NCI-H128 (cell line): ENCODE measurements around the gene CSNK1G1.
"Not testable (repeated sequence)": the region's sequence is repeated elsewhere in the genome, so short reads cannot be mapped to it uniquely, and the experiment has no call there.

Experiments used
- DNase-seq: peaks from one replicate; lab custom pipeline; 2025; ENCODE audit not compliant: unreplicated experiment; lab: John Stamatoyannopoulos, UW

CSNK1G1 gene

DNA sequence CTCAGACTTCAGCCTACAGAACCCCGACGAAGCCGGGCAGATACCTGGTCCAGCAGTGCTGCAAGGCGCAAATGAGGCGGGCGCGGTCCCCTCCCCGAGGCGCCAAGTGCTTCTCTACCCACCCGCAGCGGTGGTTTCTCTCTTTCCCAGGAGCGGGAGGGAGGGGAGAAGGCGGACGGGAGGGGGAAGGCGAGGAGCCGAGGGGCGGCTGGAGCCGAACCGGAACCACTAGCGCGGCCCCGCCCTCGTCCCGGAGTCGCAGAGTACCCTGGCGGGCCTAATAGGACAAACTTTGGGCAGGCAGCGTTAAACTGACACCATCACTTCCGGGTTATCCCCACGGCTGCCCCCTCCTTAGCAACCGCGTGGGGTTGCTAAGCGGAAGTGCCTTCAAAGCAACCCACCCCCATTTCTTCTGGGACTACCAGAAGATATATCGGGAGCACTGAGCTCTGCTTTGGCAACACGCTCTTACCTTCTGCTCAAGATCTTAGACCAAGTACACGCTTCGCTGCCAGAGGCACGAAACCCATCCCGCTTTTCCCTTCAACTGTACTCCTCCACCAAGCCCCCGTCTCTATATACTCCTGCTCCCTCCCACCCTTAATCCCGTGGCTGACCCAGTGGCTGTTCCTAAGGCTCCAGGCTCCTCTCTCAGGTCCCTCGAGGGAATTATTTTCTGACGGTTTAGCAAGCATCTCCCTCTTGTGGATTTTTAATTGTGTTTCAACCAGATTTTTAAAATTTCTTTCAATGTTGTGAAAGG, at the start of gene CSNK1G1:
CSNK1G1 (minus strand) TSS at position 230 of the 766 bp plus-strand sequence. CDS start 55,674 bp downstream, outside the sequence.
- peak; percentile 69 for DNase-seq

- DNase-seq = no peak
Measured at GRCh38 chr15:64400583-64400982, 44.6 kb upstream of the CSNK1G1 start.

- DNase-seq = no peak
Measured at GRCh38 chr15:64398575-64398974, 42.6 kb upstream of the CSNK1G1 start.

- no peak for DNase-seq
Measured at GRCh38 chr15:64396789-64397188, 40.8 kb upstream of the CSNK1G1 start.

GRCh38 chr15:64392471-64392870, 36.5 kb upstream of the CSNK1G1 start:
- not testable (repeated sequence) for DNase-seq

GRCh38 chr15:64389036-64389435, 33.1 kb upstream of the CSNK1G1 start:
- no peak for DNase-seq

GRCh38 chr15:64387562-64388168, 31.7 kb upstream of the CSNK1G1 start, which contains the start of gene TRIP4:
Gene TRIP4, plus strand, starts transcription at chr15:64387836. Its CDS starts 28 bp downstream, at chr15:64387864.
- DNase-seq = peak; percentile 71

- no peak for DNase-seq
Measured at GRCh38 chr15:64386291-64386690, 30.3 kb upstream of the CSNK1G1 start.

DNA sequence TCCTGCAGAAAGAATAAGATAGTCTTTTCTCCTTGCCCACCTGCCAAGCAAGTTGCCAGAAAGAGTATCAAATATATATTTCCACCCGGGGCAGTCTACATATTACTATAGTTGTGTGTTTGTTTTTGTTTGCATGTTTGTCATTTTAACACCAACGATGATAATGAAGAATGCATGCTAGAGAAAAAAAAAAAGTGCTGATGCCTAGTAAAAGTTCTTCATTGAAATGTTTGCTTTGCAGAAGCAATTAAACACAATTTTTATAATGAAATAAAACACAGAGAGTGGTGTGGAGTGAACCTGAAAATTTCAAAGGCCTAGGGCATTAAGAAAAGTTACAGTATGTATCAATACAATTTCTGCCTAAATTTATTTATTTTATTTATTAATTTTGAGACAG, 27.8 kb upstream of the CSNK1G1 start:
- DNase-seq = no peak

GRCh38 chr15:64381000-64381751, 25.2 kb upstream of the CSNK1G1 start, which contains the start of gene PCLAF:
Gene PCLAF, minus strand, starts transcription at chr15:64381441. Its CDS starts 70 bp downstream, at chr15:64381371.
- peak; percentile 91 for DNase-seq

DNA sequence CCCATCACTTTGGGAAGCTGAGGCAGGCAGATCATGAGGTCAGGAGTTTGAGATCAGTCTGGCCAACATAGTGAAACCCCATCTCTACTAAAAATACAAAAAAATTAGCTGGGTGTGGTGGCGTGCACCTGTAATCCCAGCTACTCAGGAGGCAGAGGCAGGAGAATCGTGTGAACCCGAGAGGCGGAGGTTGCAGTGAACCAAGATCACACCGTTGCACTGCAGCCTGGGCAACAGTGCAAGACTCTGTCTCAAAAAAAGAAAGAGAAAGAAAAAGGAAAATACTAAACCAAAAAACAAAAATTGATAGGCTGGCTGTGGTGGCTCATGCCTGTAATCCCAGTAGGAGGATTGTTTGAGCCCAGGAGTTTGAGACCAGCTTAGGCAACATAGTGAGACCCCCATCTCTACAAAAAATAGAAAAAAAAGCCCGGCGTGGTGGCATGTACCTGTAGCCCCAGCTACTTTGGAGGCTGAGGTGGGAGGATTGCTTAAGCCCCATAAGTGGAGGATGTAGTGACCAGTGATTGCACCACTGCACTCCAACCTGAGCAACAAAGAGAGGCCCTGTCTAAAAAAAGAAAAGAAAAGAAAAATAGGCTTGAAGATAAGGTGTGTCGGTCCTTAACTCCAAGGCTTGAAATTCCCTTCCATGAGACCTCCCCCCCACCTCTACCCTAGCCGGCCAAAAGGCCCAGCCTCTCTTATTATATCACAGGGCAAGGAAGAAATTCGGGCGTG, 24.3 kb upstream of the CSNK1G1 start:
- DNase-seq = not testable (repeated sequence)

DNA sequence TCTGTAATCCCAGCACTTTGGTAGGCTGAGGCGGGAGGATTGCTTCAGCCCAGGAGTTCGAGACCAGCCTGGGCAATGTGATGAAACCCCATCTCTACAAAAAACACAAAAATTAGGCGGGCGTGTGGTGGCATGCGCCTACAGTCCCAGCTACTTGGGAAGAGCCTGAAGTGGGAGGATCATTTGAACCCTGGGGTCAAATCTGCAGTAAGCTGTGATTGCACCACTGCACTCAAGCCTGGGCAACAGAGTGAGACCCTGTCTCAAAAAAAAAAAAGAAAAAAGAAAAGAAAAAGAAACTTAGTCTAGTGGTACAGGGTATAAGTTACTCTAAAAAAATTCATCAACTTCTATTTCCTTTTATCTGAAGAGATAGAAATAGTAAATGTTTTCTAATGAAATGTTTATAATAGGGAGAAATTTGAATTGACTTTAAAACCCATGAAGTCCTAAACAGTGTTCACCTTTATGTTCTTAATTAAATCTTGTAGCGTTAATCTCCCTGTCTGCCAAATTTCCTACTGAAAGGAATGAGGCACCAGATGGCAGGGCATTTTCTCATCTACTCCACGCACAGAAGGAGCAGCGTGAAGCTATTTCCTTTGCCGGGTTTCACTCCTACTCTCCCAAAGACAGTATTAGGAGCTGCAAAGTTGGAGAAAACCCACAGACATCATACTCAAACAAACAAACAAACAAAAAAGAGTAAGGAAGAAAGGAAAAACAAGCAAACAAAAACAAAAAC, 23.4 kb upstream of the CSNK1G1 start:
- DNase-seq = no peak

DNA sequence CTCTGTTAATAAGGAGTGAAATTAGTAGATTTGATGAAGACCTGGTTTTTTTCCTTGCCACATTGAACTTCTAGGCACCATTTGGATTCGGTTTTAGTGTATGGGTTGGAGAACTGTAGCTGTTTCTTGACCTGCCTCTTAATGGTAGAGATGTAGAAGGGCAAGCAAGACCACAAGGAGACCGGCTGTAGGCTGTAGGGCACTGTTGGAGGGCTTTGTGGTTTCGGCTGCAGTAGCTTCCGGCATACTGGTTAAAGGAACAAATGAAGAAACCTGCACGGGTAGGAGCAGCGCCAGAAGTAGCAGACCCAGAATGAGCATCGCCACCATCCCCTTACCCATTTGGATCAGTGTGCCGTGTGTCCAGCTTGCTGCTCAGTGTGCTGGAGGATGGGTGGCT, 17.4 kb upstream of the CSNK1G1 start:
- no peak for DNase-seq

DNA sequence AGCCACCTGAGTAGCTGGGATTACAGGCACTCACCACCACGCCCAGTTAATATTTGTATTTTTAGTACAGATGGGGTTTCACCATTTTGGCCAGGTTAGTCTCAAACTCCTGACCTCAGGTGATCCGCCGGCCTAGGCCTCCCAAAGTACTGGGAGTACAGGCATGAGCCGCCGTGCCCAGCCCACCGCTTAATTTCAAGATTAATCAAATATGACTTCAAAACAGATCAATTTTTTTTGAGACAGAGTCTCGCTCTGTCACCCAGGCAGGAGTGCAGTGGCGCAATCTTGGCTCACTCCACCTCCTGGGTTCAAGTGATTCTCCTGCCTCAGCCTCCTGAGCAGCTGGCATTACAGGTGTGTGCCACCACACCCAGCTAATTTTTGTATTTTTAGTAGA, 15.4 kb upstream of the CSNK1G1 start:
- DNase-seq = not testable (repeated sequence)

DNA sequence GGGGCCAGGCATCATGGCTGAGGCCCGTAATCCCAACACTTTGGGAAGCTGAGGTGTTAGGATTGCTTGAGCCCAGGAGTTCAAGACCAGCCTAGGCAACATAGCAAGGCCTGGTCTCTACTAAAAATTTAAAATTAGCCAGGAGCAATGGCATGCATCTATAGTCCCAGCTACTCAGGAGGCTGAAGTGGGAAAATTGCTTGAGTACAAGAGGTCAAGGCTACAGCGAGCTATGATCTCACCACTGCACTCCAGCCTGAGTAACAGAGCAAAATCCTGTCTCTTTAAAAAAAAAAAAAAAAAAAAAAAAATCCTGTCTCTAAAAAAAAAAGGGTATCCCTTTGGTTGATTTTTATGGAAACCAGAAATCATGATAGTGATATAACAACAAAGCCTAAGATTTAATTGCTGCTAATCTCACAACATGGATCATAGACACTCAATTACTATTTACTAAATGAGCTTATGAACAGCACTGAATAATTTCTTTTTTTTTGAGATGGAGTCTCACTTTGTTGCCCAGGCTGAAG, 13.2 kb upstream of the CSNK1G1 start:
- no peak for DNase-seq

- DNase-seq = no peak
Measured at GRCh38 chr15:64361259-64361658, 5.3 kb upstream of the CSNK1G1 start.

DNA sequence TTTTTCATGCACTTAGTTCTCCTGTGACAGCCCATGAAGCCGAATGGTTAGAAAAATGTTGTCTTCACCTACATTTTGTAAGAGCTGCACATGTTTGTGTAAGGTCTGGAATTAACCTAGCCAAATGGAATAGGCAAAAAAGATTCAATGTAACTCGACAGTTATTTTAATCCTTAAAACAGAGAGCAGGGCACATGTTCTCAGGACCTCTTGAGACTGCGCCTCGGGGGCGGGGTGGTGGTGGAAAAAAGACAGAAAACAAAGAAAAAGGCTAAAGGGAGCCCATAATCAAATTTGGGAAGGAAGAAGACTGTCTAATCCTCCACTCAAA, 702 bp upstream of the CSNK1G1 start:
- no peak for DNase-seq

- no peak for DNase-seq
Measured at GRCh38 chr15:64355348-64355943, 527 bp downstream of the CSNK1G1 start.

DNA sequence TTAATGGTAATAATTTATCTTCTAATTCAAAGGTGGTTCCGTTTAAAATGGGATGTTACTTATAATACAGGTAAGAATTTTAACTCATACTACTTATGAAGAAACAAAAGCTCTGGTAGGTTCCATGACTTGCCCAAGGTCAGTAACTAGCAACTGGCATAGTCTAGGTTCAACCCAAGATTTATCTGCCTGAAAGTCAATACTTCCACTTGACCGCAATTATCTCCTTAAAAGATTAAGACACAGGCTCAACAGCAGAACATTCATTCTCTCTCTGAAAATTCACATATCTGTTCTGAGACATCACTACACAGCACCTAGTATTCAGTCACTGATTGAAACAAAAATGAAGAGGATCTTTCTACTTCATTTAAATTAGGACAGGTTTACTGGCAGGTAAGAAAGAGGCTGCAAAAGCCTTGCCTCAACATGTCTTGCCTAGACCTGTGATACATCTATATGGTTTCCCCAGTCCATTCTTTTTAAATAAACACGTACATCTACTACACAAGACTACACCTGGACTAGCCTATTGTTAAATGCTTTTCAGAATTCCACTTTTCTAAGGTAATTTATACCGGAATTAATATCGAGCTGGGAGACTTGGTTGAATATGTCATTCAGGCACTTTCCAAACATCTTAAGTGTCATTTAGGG, 1.2 kb downstream of the CSNK1G1 start:
- DNase-seq = no peak
